NOMO-1 treated with DMSO at 0.1 percent for 48 hours (cell line): Measurements from ENCODE around the gene AHDC1.
"Not testable (repeated sequence)": the region's sequence is repeated elsewhere in the genome, so short reads cannot be mapped to it uniquely, and the experiment has no call there.

Experiments
- DNase-seq: peaks from one replicate; lab custom pipeline; 2025; ENCODE audit not compliant: unreplicated experiment; lab: John Stamatoyannopoulos, UW

AHDC1 gene, protein sequence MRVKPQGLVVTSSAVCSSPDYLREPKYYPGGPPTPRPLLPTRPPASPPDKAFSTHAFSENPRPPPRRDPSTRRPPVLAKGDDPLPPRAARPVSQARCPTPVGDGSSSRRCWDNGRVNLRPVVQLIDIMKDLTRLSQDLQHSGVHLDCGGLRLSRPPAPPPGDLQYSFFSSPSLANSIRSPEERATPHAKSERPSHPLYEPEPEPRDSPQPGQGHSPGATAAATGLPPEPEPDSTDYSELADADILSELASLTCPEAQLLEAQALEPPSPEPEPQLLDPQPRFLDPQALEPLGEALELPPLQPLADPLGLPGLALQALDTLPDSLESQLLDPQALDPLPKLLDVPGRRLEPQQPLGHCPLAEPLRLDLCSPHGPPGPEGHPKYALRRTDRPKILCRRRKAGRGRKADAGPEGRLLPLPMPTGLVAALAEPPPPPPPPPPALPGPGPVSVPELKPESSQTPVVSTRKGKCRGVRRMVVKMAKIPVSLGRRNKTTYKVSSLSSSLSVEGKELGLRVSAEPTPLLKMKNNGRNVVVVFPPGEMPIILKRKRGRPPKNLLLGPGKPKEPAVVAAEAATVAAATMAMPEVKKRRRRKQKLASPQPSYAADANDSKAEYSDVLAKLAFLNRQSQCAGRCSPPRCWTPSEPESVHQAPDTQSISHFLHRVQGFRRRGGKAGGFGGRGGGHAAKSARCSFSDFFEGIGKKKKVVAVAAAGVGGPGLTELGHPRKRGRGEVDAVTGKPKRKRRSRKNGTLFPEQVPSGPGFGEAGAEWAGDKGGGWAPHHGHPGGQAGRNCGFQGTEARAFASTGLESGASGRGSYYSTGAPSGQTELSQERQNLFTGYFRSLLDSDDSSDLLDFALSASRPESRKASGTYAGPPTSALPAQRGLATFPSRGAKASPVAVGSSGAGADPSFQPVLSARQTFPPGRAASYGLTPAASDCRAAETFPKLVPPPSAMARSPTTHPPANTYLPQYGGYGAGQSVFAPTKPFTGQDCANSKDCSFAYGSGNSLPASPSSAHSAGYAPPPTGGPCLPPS (N-terminal part only)

DNA sequence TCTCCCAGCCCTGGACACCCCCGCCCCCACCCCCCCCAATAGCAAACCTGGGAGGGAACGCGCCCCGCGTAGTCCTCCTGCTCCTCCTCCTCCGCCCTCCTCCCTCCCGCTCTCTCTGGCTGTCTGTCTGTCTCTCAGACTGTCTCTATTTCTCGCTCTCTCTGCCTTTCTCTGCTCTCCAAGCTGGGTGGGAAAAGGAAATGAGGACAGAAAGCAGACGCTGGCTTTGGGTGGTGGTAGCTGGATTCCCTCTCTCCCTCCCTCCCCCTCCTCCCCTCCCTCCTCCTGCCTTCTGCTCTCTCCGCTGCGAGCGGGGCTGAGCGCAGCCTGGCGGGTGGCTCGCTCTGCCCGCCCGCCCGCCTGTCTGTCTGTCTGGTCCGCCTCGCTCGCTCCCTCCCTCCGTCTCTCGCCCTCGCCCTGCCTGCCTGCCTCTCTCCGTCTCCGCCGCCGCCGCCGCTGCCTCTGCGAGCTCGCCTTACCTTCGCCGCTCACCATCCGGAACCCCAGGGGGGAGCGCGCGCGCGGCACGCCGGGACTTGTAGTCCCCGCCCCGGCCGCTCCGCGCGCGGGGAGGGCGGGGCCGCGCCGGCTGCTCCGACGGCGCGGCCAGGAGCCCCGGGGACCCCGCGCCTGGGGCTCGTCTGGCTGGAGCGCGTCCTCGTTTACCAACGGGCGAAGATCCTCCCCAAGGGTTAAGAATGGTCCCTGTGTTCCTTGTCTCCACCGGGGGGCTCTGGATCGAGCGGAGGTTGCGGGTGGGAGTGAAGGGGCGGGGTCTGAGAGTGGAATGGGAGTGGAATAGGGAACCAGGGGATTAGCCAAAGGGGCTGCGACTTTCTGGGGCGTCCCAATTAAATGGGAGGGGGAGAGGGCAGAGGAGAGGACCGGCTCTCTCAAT is at the start of gene AHDC1:
AHDC1 (minus strand) TSS at position 464 of the 898 bp plus-strand sequence. CDS start 52,029 bp downstream, outside the sequence.
- peak; percentile 75 for DNase-seq

GRCh38 chr1:27652111-27652864 is 48.3 kb upstream of the AHDC1 start:
- DNase-seq = no peak

DNA sequence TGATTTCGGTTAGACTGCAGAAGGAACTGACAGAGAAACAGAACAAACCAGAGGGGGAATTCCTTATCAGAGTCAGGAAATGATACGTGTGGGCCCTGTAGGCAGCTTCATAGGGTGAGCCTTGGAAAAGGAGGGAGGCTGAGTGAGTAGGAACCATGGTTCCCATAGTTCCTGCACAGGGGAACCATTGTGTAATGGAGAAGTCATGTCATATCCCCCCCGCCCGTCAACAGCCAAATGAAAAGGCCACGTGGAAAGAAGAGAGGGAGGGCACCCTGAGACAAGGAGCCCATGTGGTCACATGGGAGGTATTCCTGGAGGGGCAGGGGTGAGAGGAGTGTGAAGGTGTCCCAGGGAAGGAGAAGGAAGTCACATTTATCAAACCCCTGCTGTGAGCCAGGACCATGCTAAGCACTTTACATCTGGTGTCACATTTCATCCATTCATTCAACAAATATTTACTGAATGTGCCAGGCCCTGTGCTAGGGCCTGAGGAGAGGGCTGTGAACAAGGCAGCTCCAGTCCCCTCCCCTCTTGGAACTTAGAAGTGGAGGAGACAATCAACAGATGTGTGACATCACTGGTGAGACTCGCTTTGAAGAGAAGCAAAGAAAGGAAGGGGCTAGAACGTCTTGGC is 46.7 kb upstream of the AHDC1 start:
- DNase-seq = no peak

GRCh38 chr1:27650171-27650538 is 46.2 kb upstream of the AHDC1 start:
- no peak for DNase-seq

DNA sequence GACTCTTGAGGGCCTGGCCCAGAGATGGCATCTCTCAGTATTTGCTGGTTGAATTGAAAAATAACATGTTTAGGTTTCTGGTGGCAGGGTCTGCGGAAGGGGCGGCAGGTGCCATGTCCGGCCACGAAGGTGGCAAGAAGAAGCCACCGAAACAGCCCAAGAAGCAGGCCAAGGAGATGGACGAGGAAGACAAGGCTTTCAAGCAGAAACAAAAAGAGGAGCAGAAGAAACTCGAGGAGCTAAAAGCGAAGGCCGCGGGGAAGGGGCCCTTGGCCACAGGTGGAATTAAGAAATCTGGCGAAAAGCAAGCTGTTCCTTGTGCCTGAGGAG is 45.3 kb upstream of the AHDC1 start:
- no peak for DNase-seq

DNA sequence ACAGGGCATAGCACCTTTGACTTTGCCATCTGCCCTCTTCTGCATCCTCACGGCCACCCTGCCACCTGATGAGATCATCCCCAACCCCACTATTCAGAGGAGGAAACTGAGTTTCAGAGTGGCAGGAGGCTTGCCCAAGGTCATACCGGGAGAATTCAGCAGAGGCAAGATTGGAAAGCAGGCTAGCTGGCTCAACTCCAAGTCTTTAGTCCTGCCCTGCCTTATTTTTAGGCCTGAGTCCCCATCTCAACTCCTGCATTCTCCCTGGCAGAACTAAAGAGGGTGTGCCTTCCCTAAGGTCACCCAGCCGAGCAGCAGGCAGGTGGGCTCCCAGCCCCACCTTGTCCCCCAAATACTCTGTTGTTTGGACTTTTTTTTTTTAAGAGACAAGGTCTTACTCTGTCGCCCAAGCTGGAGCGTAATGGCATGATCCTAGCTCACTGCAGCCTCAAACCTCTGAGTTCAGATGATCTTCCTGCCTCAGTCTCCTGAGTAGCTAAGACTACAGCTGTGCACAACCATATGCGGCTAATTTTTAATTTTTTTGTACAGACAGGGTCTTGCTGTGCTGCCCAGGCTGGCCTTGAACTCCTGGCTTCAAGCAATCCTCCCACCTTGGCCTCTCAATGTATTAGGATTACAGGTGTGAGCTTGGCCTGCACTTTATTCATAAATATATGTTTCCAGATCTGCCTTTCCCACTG is 44.8 kb upstream of the AHDC1 start:
- DNase-seq = no peak

GRCh38 chr1:27647328-27647727 is 43.4 kb upstream of the AHDC1 start:
- no peak for DNase-seq

GRCh38 chr1:27646676-27647075 is 42.7 kb upstream of the AHDC1 start:
- no peak for DNase-seq

DNA sequence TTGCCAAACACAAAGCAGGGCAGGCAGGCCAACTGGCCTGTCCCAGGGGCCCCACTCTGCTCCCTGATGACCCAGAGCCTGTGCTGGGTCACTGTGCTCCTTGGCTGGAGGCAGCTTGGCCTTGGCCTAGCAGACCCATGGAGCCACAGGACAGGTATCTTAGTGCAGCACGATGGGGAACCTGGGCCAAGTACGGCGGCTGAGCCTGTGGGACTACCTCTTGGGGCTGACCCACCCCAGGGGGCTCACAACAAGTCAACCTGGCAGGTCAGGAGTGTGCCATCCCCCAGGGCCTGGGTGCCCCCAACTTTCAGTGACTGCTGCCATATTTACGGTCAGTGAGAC is 41.1 kb upstream of the AHDC1 start:
- no peak for DNase-seq

DNA sequence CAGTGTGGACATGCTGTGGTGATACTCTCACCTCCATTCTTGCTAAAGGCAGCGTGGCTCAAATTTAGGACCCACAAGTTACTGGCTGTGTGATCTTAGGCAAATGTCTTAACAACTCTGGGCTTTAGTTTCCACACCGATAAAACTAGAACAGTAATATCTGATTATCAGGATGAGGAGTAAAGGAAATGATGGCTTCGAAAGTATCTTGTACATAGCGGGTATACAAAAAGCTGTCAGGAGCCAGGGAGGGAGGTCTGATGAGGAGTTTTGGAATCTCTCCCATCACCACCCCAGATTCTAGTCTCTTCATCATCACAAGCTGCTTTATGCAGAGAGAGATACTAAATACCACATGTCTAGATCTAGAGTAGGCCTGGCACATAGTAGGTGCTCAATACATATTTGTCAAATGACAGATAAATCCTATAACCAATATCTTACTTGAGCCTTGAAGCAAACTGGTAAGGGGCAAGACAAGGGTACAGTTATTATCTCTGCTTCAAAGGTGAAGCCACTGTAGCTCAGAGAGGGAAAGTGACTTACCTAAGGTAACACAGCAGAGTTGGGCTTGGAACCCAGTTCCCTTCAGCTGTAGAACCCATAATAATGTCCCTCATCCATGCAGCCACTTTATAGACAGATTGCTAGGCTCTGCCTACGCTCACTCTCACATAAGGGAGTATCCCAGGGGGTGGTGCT is 40.6 kb upstream of the AHDC1 start:
- DNase-seq = no peak

DNA sequence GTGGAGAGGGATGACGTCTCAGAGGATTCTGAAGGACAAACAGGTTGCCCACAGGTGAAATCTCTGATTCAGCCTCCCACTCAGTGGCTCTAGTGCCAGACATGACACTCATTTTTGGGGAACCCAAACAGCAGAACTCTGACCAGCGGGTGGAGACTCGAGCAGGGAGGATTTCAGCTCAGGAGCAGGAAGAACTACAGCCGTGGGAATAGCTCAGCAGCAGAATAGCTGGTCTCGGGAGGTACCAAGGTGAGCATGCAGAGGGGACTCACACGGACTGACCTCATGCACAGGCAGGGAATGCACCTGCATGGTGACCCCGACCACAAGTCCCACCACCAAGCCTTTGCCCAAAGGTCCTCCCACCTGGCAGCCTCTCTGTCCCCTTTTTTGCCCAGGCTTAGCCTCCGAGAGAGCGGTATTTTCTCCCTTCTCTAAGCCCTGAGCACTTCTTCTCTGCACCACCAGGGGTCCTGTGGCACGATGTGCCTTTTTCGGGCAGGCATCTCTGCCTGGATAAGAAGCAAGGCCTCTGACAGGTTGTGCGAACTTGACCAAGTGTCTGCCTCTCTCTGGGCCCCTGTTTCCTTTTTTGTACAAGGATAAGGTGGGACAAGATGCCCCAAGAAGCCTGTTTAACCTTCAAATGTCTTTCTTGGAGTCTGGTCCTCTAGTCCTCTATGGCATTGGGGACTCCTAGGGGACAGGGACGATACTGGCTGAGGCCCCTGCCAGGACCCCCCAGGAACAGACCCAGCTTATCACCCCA is 39.8 kb upstream of the AHDC1 start:
- peak; percentile 46 for DNase-seq

- not testable (repeated sequence) for DNase-seq
Measured at GRCh38 chr1:27640514-27640913, 36.6 kb upstream of the AHDC1 start.

- no peak for DNase-seq
Measured at GRCh38 chr1:27638805-27639204, 34.9 kb upstream of the AHDC1 start.

GRCh38 chr1:27638047-27638734 is 34.2 kb upstream of the AHDC1 start:
- DNase-seq = no peak

DNA sequence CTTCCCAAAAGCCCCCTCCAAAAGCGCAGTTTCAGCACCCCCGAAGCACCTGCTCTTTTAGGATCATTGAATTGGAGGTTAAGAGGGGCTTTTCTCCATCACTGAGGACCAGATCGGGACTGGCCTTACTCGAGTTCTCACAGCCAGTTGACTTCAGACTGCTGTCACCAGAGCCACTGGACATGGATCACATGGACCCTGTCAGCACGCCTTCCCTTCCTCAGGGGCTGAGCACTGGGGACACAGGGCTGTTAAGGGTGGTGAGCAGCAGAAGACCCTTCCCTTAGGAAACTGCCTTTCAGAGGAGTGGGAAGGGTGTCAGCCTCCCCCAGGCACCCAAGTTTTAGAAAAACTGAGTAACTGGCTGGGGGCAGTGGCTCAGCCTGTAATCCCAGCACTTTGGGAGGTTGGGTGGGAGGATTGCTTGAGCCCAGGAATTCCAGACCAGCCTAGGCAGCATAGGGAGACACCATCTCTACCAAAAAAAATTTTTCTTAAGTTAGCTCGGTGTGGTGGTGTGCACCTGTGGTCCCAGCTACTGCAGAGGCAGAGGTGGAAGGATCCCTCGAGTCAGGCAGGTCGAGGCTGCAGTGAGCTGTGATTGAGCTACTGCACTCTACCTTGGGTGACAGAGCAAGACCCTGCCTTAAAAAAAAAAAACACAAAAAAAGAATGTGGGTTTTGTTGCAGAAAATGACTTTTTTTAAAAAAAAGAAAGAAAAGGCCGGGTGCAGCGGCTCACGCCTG is 31.6 kb upstream of the AHDC1 start:
- DNase-seq = no peak

GRCh38 chr1:27634985-27635367 is 31.0 kb upstream of the AHDC1 start, which contains the start of gene FGR:
TSS of gene FGR (minus strand) at chr1:27635185. CDS start at chr1:27623916, 11,269 bp downstream.
- no peak for DNase-seq
